GM19238 (cell line): ENCODE measurements around the gene ST6GALNAC1.
"Not testable (repeated sequence)": the region's sequence is repeated elsewhere in the genome, so short reads cannot be mapped to it uniquely, and the experiment has no call there.

Experiments
- DNase-seq: peaks from one replicate; pipeline ENCODE4 v3.0.0; 2011; ENCODE audit warnings: low spot score; ENCODE audit not compliant: insufficient read length

The ST6GALNAC1 gene

GRCh38 chr17:76612977-76613851 lies 30.3 kb downstream of the ST6GALNAC1 start:
- no peak for DNase-seq

- no peak for DNase-seq
Measured at GRCh38 chr17:76612465-76612864, 31.1 kb downstream of the ST6GALNAC1 start.

- no peak for DNase-seq
Measured at GRCh38 chr17:76611758-76612157, 31.8 kb downstream of the ST6GALNAC1 start.

GRCh38 chr17:76611080-76611749 lies 32.3 kb downstream of the ST6GALNAC1 start:
- not testable (repeated sequence) for DNase-seq

GRCh38 chr17:76606685-76607084 lies 36.9 kb downstream of the ST6GALNAC1 start:
- not testable (repeated sequence) for DNase-seq

GRCh38 chr17:76601065-76601464 lies 42.5 kb downstream of the ST6GALNAC1 start:
- no peak for DNase-seq

- no peak for DNase-seq
Measured at GRCh38 chr17:76599694-76600460, 43.7 kb downstream of the ST6GALNAC1 start.

GRCh38 chr17:76598004-76598439 lies 45.5 kb downstream of the ST6GALNAC1 start:
- DNase-seq = no peak

- DNase-seq = no peak
Measured at GRCh38 chr17:76597156-76598003, 46.2 kb downstream of the ST6GALNAC1 start.

GRCh38 chr17:76594690-76595089 lies 48.9 kb downstream of the ST6GALNAC1 start:
- DNase-seq = no peak

GRCh38 chr17:76593959-76594358 lies 49.6 kb downstream of the ST6GALNAC1 start:
- DNase-seq = no peak

GRCh38 chr17:76593384-76593826 lies 50.2 kb downstream of the ST6GALNAC1 start:
- DNase-seq = no peak

GRCh38 chr17:76588182-76588581 lies 55.4 kb downstream of the ST6GALNAC1 start:
- DNase-seq = no peak

- no peak for DNase-seq
Measured at GRCh38 chr17:76586741-76587487, 56.6 kb downstream of the ST6GALNAC1 start.

GRCh38 chr17:76585649-76586593 lies 57.6 kb downstream of the ST6GALNAC1 start, which contains the start of gene ST6GALNAC2:
Gene ST6GALNAC2 (minus strand): TSS chr17:76585860. CDS start chr17:76585808, 52 bp downstream.
- DNase-seq = no peak

GRCh38 chr17:76585033-76585648 lies 58.4 kb downstream of the ST6GALNAC1 start:
- no peak for DNase-seq

- DNase-seq = no peak
Measured at GRCh38 chr17:76584427-76585032, 59.0 kb downstream of the ST6GALNAC1 start.

GRCh38 chr17:76582660-76583059 lies 60.9 kb downstream of the ST6GALNAC1 start:
- no peak for DNase-seq
